Peyer's patch (tissue), 4 donors: ENCODE data around the gene CLEC7A.

ENCODE experiments used
- POLR2A ChIP-seq, 2 donors: fragments of 450-650 bp; IDR thresholded peaks; one replicate each; pipeline ENCODE4 v1.5.1; 2017; ENCODE audit warnings: antibody characterized with exemption in 2 of 2, mild to moderate bottlenecking in 2 of 2, moderate library complexity in 2 of 2
- TF ChIP-seq, protein P1 (sequence below), 6 experiments: fragments of 450-650 bp in 4 of 6; fragments of 200-600 bp in 2 of 6; sonication (generic) in 1 of 6; IDR thresholded peaks; one replicate each; pipeline ENCODE4 v1.5.1; 2017 to 2019; ENCODE audit warnings: antibody characterized with exemption in 6 of 6, mild to moderate bottlenecking in 3 of 6, moderate library complexity in 1 of 6

DNA sequence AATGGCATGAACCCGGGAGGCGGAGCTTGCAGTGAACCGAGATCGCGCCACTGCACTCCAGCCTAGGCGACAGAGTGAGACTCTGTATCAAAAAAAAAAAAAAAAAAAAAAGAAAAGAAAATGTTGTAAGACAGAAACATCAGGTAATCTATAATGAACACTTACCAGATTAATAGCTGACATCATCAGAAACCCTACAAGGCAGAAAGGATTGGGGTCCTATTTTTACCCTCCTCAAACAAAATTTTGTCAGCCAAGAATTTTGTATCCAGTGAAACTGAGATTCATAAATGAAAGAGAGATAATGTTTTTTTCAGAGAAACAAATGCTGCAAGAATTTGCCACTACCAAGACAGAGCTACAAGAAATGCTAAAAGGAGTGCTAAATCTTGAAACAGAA is 45.3 kb downstream of the CLEC7A start:
- no peak for TF ChIP-seq POLR2A (IDR thresholded peaks at IDR 0.05)
- TF ChIP-seq, protein P1, sequence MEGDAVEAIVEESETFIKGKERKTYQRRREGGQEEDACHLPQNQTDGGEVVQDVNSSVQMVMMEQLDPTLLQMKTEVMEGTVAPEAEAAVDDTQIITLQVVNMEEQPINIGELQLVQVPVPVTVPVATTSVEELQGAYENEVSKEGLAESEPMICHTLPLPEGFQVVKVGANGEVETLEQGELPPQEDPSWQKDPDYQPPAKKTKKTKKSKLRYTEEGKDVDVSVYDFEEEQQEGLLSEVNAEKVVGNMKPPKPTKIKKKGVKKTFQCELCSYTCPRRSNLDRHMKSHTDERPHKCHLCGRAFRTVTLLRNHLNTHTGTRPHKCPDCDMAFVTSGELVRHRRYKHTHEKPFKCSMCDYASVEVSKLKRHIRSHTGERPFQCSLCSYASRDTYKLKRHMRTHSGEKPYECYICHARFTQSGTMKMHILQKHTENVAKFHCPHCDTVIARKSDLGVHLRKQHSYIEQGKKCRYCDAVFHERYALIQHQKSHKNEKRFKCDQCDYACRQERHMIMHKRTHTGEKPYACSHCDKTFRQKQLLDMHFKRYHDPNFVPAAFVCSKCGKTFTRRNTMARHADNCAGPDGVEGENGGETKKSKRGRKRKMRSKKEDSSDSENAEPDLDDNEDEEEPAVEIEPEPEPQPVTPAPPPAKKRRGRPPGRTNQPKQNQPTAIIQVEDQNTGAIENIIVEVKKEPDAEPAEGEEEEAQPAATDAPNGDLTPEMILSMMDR (IDR thresholded peaks at IDR 0.05), result no peak
